WTC11 (cell line): ENCODE results near the gene MOB3B. TPM values are rescaled to one million over a fixed set of nuclear protein-coding genes. Genes with fewer than 3 reads are reported as not detected.

Experiments
- ATAC-seq: fragments of 200-7000 bp; cut with Tn5 transposase; 2 replicates; pipeline ENCODE4 v1.10.0; 2021; ENCODE audit warnings: mild to moderate bottlenecking, moderate library complexity
- CTCF ChIA-PET: fragments of 300-600 bp; sonication (Branson Sonifier 250); formaldehyde crosslinking; loops from one replicate; lab custom pipeline; 2021; ENCODE audit warnings: antibody characterized with exemption; lab: Charles Lee
- POLR2A ChIA-PET: fragments of 350-600 bp; sonication (Branson Sonifier 250); formaldehyde crosslinking; loops from one replicate; lab custom pipeline; 2021; ENCODE audit warnings: antibody characterized with exemption; lab: Charles Lee
- DNase-seq: peaks from one replicate; pipeline ENCODE4 v3.0.0; 2021; ENCODE audit warnings: low spot score
- H3K27ac Mint-ChIP-seq: 2 replicates; pipeline ENCODE4 v1.8.0; 2021; ENCODE audit warnings: mixed read lengths
- H3K27me3 Mint-ChIP-seq: 2 replicates; pipeline ENCODE4 v1.8.0; 2021; ENCODE audit warnings: low read depth, mild to moderate bottlenecking, moderate library complexity, mixed read lengths
- H3K36me3 Mint-ChIP-seq: 2 replicates; pipeline ENCODE4 v1.8.0; 2021; ENCODE audit warnings: mixed read lengths
- H3K4me1 Mint-ChIP-seq: 2 replicates; pipeline ENCODE4 v1.8.0; 2022; ENCODE audit warnings: mixed read lengths
- H3K4me3 Mint-ChIP-seq: 2 replicates; pipeline ENCODE4 v1.8.0; 2021; ENCODE audit warnings: mild to moderate bottlenecking, moderate library complexity, mixed read lengths
- H3K9me3 Mint-ChIP-seq: 2 replicates; pipeline ENCODE4 v1.8.0; 2021; ENCODE audit warnings: mixed read lengths
- ATF1 ChIP-seq: sonication (generic); formaldehyde crosslinking; IDR thresholded peaks from 2 replicates; pipeline ENCODE4 v1.8.1; 2023; ENCODE audit warnings: mild to moderate bottlenecking, moderate library complexity, missing genetic modification reagents
- EMX1 ChIP-seq: fragments of 250-450 bp; sonication (Bioruptor Pico); IDR thresholded peaks from 2 replicates; pipeline ENCODE4 v1.8.0; 2021; ENCODE audit warnings: mild to moderate bottlenecking
- ETV6 ChIP-seq: sonication (generic); formaldehyde crosslinking; IDR thresholded peaks from 2 replicates; pipeline ENCODE4 v1.8.1; 2022; ENCODE audit warnings: mild to moderate bottlenecking, missing genetic modification reagents
- FOXJ3 ChIP-seq: sonication (generic); formaldehyde crosslinking; IDR thresholded peaks from 2 replicates; pipeline ENCODE4 v1.9.0; 2021; ENCODE audit warnings: missing genetic modification reagents, mild to moderate bottlenecking, borderline replicate concordance
- FOXK1 ChIP-seq: sonication (generic); formaldehyde crosslinking; IDR thresholded peaks from 2 replicates; pipeline ENCODE4 v1.8.0; 2022; ENCODE audit warnings: mild to moderate bottlenecking, moderate library complexity, missing genetic modification reagents
- HMGXB4 ChIP-seq: sonication (generic); formaldehyde crosslinking; IDR thresholded peaks from 2 replicates; pipeline ENCODE4 v1.8.1; 2023; ENCODE audit warnings: mild to moderate bottlenecking, moderate library complexity, missing genetic modification reagents
- JAZF1 ChIP-seq: fragments of 250-450 bp; sonication (Bioruptor Pico); IDR thresholded peaks from 2 replicates; pipeline ENCODE4 v1.9.0; 2021; ENCODE audit warnings: moderate library complexity, mild to moderate bottlenecking, inconsistent platforms
- KAT7 ChIP-seq: sonication (generic); formaldehyde crosslinking; IDR thresholded peaks from 2 replicates; pipeline ENCODE4 v1.8.1; 2023; ENCODE audit warnings: missing genetic modification reagents, mild to moderate bottlenecking, borderline replicate concordance
- MXD4 ChIP-seq: fragments of 250-450 bp; sonication (Bioruptor Pico); IDR thresholded peaks from 2 replicates; pipeline ENCODE4 v1.8.0; 2021; ENCODE audit warnings: mild to moderate bottlenecking, moderate library complexity, borderline replicate concordance
- NFE2L1 ChIP-seq: sonication (generic); formaldehyde crosslinking; IDR thresholded peaks from 2 replicates; pipeline ENCODE4 v1.8.1; 2023; ENCODE audit warnings: missing genetic modification reagents
- NFYB ChIP-seq: sonication (generic); formaldehyde crosslinking; conservative IDR thresholded peaks from 2 replicates; pipeline ENCODE4 v1.8.0; 2022; ENCODE audit warnings: low read depth, missing genetic modification reagents
- OVOL2 ChIP-seq: fragments of 250-450 bp; sonication (Bioruptor Pico); IDR thresholded peaks from 2 replicates; pipeline ENCODE4 v1.9.0; 2021; ENCODE audit warnings: mild to moderate bottlenecking, borderline replicate concordance
- PREB ChIP-seq: sonication (generic); formaldehyde crosslinking; IDR thresholded peaks from 2 replicates; pipeline ENCODE4 v1.8.1; 2022; ENCODE audit warnings: mild to moderate bottlenecking, missing genetic modification reagents, moderate library complexity, borderline replicate concordance
- RELA ChIP-seq: sonication (generic); formaldehyde crosslinking; IDR thresholded peaks from 2 replicates; pipeline ENCODE4 v1.8.1; 2022; ENCODE audit warnings: missing genetic modification reagents, mild to moderate bottlenecking, borderline replicate concordance
- RORB ChIP-seq: fragments of 250-450 bp; sonication (Bioruptor Pico); IDR thresholded peaks from 2 replicates; pipeline ENCODE4 v1.9.0; 2021; ENCODE audit warnings: mild to moderate bottlenecking
- SMAD3 ChIP-seq: sonication (generic); formaldehyde crosslinking; IDR thresholded peaks from 2 replicates; pipeline ENCODE4 v1.8.0; 2022; ENCODE audit warnings: missing genetic modification reagents, mild to moderate bottlenecking, borderline replicate concordance
- ZBTB21 ChIP-seq: sonication (generic); formaldehyde crosslinking; IDR thresholded peaks from 2 replicates; pipeline ENCODE4 v1.8.1; 2023; ENCODE audit warnings: mild to moderate bottlenecking, missing genetic modification reagents, borderline replicate concordance
- ZBTB43 ChIP-seq: sonication (generic); formaldehyde crosslinking; IDR thresholded peaks from 2 replicates; pipeline ENCODE4 v1.8.1; 2023; ENCODE audit warnings: mild to moderate bottlenecking, missing genetic modification reagents
- ZNF121 ChIP-seq: sonication (generic); formaldehyde crosslinking; IDR thresholded peaks from 2 replicates; pipeline ENCODE4 v1.8.0; 2023; ENCODE audit warnings: missing genetic modification reagents
- ZNF232 ChIP-seq: sonication (generic); formaldehyde crosslinking; IDR thresholded peaks from 2 replicates; pipeline ENCODE4 v1.8.0; 2022; ENCODE audit warnings: mild to moderate bottlenecking, missing genetic modification reagents
- ZNF396 ChIP-seq: fragments of 250-450 bp; sonication (Bioruptor Pico); IDR thresholded peaks from 2 replicates; pipeline ENCODE4 v1.8.0; 2021; ENCODE audit warnings: mild to moderate bottlenecking, moderate library complexity, borderline replicate concordance
- total RNA-seq: library from RNA; stranded (reverse); gene quantifications from 3 replicates; pipeline ENCODE4 v1.2.3, GENCODE V29; 2021
- TF ChIP-seq, protein P1 (sequence below): sonication (generic); formaldehyde crosslinking; IDR thresholded peaks from 2 replicates; pipeline ENCODE4 v1.8.1; 2022; ENCODE audit warnings: mild to moderate bottlenecking, moderate library complexity, missing genetic modification reagents
- TF ChIP-seq, protein P2 (sequence below): sonication (generic); formaldehyde crosslinking; IDR thresholded peaks from 2 replicates; pipeline ENCODE4 v1.8.1; 2023; ENCODE audit warnings: mild to moderate bottlenecking, missing genetic modification reagents, moderate library complexity

The MOB3B gene
- total RNA-seq, 1 experiment from 2014 or later, result 25.1 TPM

- TF ChIP-seq HMGXB4 (no peak), ZBTB21 (CRISPR knock-in tag) (no peak), OVOL2 (CRISPR knock-in tag) (no peak), JAZF1 (no peak)
These were observed 192.4 kb downstream of the MOB3B start (continued) for GRCh38 chr9:27337236-27337635.

- TF ChIP-seq SMAD3 (no peak), ZNF396 (CRISPR knock-in tag) (no peak), EMX1 (no peak)
- no peak for ATAC-seq
- Mint-ChIP-seq H3K4me3 (no peak overlapping the region), H3K4me1 (peaks cover 68% of the 10 kb centered on the region), H3K36me3 (peaks cover 5% of the 10 kb centered on the region), H3K9me3 (peaks cover 5% of the 10 kb centered on the region), H3K27ac (no peak overlapping the region), H3K27me3 (peaks cover 2% of the 10 kb centered on the region)
- ChIA-PET POLR2A (no interaction called here), CTCF (interaction anchor here (1.0 kb wide), 1 partner anchor 199 kb away, joined by 3 read pairs; no protein-coding TSS in a partner anchor)
- no peak for DNase-seq
These were observed 192.8 kb downstream of the MOB3B start for GRCh38 chr9:27336829-27337228.

- ATAC-seq, result no peak
- TF ChIP-seq ZNF121 (CRISPR knock-in tag), result no peak
- no peak for TF ChIP-seq ZBTB21 (CRISPR knock-in tag)
- no peak for TF ChIP-seq MXD4 (CRISPR knock-in tag)
- no peak for TF ChIP-seq NFYB (CRISPR knock-in tag)
- TF ChIP-seq, protein P1, sequence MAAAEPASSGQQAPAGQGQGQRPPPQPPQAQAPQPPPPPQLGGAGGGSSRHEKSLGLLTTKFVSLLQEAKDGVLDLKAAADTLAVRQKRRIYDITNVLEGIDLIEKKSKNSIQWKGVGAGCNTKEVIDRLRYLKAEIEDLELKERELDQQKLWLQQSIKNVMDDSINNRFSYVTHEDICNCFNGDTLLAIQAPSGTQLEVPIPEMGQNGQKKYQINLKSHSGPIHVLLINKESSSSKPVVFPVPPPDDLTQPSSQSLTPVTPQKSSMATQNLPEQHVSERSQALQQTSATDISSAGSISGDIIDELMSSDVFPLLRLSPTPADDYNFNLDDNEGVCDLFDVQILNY, result no peak
- TF ChIP-seq RELA (CRISPR knock-in tag), result no peak
- TF ChIP-seq FOXK1 (CRISPR knock-in tag), result no peak
- no peak for TF ChIP-seq ATF1 (CRISPR knock-in tag)
- TF ChIP-seq, protein P2, sequence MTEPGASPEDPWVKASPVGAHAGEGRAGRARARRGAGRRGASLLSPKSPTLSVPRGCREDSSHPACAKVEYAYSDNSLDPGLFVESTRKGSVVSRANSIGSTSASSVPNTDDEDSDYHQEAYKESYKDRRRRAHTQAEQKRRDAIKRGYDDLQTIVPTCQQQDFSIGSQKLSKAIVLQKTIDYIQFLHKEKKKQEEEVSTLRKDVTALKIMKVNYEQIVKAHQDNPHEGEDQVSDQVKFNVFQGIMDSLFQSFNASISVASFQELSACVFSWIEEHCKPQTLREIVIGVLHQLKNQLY (CRISPR knock-in tag), result no peak
- no peak for TF ChIP-seq RORB
- no peak for TF ChIP-seq ZNF232 (CRISPR knock-in tag)
- no peak for TF ChIP-seq FOXJ3 (CRISPR knock-in tag)
- no peak for TF ChIP-seq ETV6 (CRISPR knock-in tag)
- TF ChIP-seq PREB, result no peak
- no peak for TF ChIP-seq NFE2L1 (CRISPR knock-in tag)
- no peak for TF ChIP-seq KAT7
- TF ChIP-seq ZBTB43, result no peak
- no peak for TF ChIP-seq SMAD3
- H3K4me3 Mint-ChIP-seq, result no peak overlapping the region
- no peak for DNase-seq
- 0 out of 2 replicates have a peak overlapping the region, but pooled peaks have one; percentile 3 for H3K27ac Mint-ChIP-seq
- no peaks in the 10 kb centered on the region for H3K9me3 Mint-ChIP-seq
- peaks cover 62% of the 10 kb centered on the region for H3K4me1 Mint-ChIP-seq
- no peaks in the 10 kb centered on the region for H3K36me3 Mint-ChIP-seq
- POLR2A ChIA-PET, result no interaction called here
- no peaks in the 10 kb centered on the region for H3K27me3 Mint-ChIP-seq
- CTCF ChIA-PET, result interaction anchor here (1.0 kb wide), 1 partner anchor 200 kb away, joined by 3 read pairs; no protein-coding TSS in a partner anchor
These were observed 193.5 kb downstream of the MOB3B start for GRCh38 chr9:27336126-27336525.
